Prostate gland (tissue), 2 donors: ENCODE data around the gene STRA8. TPM values are rescaled to one million over a fixed set of nuclear protein-coding genes. Genes with fewer than 3 reads are reported as not detected.

ENCODE experiments used
- DNase-seq: peaks from one replicate; pipeline ENCODE4 v3.0.0-alpha.2; 2019; ENCODE audit warnings: low spot score
- H3K27ac ChIP-seq, 2 donors: fragments of 200-600 bp; sonication (generic); 2 replicates each; pipeline ENCODE4 v1.5.1; 2017 to 2019
- H3K27me3 ChIP-seq: fragments of 200-600 bp; sonication (generic); replicated peaks from 2 replicates; pipeline ENCODE4 v1.5.1; 2019; ENCODE audit not compliant: insufficient read depth
- H3K36me3 ChIP-seq, 2 donors: fragments of 200-600 bp; sonication (generic); 1 replicate in 1 of 2; 2 replicates in 1 of 2; pipeline versions ENCODE4 v1.5.1 to v1.8.1; 2017 to 2019
- H3K4me1 ChIP-seq: fragments of 200-600 bp; sonication (generic); replicated peaks from 2 replicates; pipeline ENCODE4 v1.5.1; 2019
- H3K4me3 ChIP-seq, 2 donors: fragments of 200-600 bp; sonication (generic); 2 replicates each; pipeline ENCODE4 v1.5.1; 2017 to 2019
- H3K9me3 ChIP-seq: fragments of 200-600 bp; sonication (generic); 2 replicates; pipeline ENCODE4 v1.5.1; 2017
- POLR2A ChIP-seq: fragments of 450-650 bp; IDR thresholded peaks from one replicate; pipeline ENCODE4 v1.6.1; 2016; ENCODE audit warnings: antibody characterized with exemption, mild to moderate bottlenecking
- POLR2AphosphoS5 ChIP-seq: sonication (generic); formaldehyde crosslinking; IDR thresholded peaks from one replicate; pipeline ENCODE4 v1.6.1; 2017; ENCODE audit warnings: antibody characterized with exemption
- WGBS: methylation state at CpG from one replicate; pipeline ENCODE4 v1.1.5; 2018; 5-methylcytosine and 5-hydroxymethylcytosine counted together
- intact Hi-C: fragments of 100-400 bp; cut with DNase I; formaldehyde crosslinking; loops from one replicate; pipeline ENCODE4 v1.14.2; 2022
- total RNA-seq, 2 donors: library from RNA; depleted of rRNA; stranded (reverse); fragments of >200 nt; gene quantifications; one replicate each; pipeline ENCODE4 v1.1.0, GENCODE V29; 2016
- TF ChIP-seq, protein P1 (sequence below), 4 experiments: fragments of 200-600 bp in 2 of 4; fragments of 450-650 bp in 2 of 4; sonication (generic) in 2 of 4; IDR thresholded peaks; 1 replicate in 3 of 4; 2 replicates in 1 of 4; pipeline ENCODE4 v1.5.1; 2016 to 2019; ENCODE audit warnings: antibody characterized with exemption in 4 of 4, mild to moderate bottlenecking in 2 of 4, moderate library complexity in 2 of 4

The STRA8 gene
- total RNA-seq, 2 donors from 2014 or later = not detected

DNA sequence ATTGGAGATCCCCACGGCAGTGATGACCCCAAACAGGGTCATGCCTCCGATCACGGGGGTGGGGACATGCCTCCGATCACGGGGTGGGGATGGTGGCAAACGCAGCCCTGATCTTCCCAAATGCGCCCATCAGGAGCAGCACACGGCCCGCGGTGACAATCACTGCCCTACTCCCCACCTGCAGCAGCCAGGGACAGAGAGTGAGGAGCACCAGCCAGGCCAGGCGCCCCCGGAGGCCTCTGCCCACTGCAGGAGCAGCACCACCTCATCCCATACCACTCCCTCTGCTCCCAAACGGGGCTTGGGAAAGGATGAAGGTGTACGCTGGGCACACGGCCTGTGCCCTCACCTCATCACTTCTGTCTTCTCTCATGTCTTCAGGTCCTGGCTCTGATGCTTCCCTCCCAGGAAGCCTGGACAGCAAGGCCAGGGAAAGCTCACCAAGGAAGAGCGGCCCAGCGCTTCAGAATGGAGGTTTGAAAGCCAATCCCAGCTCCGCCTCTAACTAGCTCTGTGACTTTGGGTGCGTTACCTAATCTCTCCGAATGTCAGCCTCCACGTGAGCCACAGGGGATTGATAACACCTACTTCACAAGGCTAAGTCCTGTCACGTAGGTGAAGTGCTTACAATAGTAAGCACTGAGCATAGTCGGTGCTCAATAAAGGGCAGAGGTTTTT lies 37.1 kb downstream of the STRA8 start:
- Histone ChIP-seq H3K36me3 (no peaks in the 10 kb centered on the region), H3K27ac (no peak overlapping the region), H3K27me3 (no peaks in the 10 kb centered on the region), H3K4me3 (no peak overlapping the region), H3K9me3 (no peaks in the 10 kb centered on the region), H3K4me1 (no peaks in the 10 kb centered on the region)
- intact Hi-C loops = no loop called here
- WGBS = 76% methylated on average over 22 of the region's 23 CpGs
- TF ChIP-seq POLR2AphosphoS5 = no peak
- TF ChIP-seq, protein P1, sequence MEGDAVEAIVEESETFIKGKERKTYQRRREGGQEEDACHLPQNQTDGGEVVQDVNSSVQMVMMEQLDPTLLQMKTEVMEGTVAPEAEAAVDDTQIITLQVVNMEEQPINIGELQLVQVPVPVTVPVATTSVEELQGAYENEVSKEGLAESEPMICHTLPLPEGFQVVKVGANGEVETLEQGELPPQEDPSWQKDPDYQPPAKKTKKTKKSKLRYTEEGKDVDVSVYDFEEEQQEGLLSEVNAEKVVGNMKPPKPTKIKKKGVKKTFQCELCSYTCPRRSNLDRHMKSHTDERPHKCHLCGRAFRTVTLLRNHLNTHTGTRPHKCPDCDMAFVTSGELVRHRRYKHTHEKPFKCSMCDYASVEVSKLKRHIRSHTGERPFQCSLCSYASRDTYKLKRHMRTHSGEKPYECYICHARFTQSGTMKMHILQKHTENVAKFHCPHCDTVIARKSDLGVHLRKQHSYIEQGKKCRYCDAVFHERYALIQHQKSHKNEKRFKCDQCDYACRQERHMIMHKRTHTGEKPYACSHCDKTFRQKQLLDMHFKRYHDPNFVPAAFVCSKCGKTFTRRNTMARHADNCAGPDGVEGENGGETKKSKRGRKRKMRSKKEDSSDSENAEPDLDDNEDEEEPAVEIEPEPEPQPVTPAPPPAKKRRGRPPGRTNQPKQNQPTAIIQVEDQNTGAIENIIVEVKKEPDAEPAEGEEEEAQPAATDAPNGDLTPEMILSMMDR (IDR thresholded peaks at IDR 0.05) = no peak
- no peak for TF ChIP-seq POLR2A
- no peak for DNase-seq

- 88% methylated on average over 10 of the region's 10 CpGs for WGBS
- intact Hi-C loops = no loop called here
- Histone ChIP-seq H3K4me3 (no peak overlapping the region), H3K4me1 (no peaks in the 10 kb centered on the region), H3K36me3 (no peaks in the 10 kb centered on the region), H3K27me3 (no peaks in the 10 kb centered on the region), H3K27ac (no peak overlapping the region), H3K9me3 (no peaks in the 10 kb centered on the region)
- TF ChIP-seq POLR2AphosphoS5 = no peak
- TF ChIP-seq, protein P1 (IDR thresholded peaks at IDR 0.05) = no peak
- no peak for TF ChIP-seq POLR2A
- DNase-seq = no peak
These were observed 37.6 kb downstream of the STRA8 start for GRCh38 chr7:135271255-135271615.

- Histone ChIP-seq H3K4me1 (no peaks in the 10 kb centered on the region), H3K27ac (no peak overlapping the region), H3K9me3 (no peaks in the 10 kb centered on the region), H3K4me3 (no peak overlapping the region), H3K27me3 (no peaks in the 10 kb centered on the region), H3K36me3 (no peaks in the 10 kb centered on the region)
- WGBS = 92% methylated on average over 3 of the region's 3 CpGs
- intact Hi-C loops = no loop called here
- no peak for DNase-seq
- TF ChIP-seq, protein P1 (IDR thresholded peaks at IDR 0.05) = no peak
- no peak for TF ChIP-seq POLR2A
- no peak for TF ChIP-seq POLR2AphosphoS5
These were observed 38.7 kb downstream of the STRA8 start for GRCh38 chr7:135272303-135272702.

- 80% methylated on average over 4 of the region's 4 CpGs for WGBS
- TF ChIP-seq POLR2AphosphoS5 = no peak
- TF ChIP-seq, protein P1 (IDR thresholded peaks at IDR 0.05) = no peak
- no peak for TF ChIP-seq POLR2A
- no peaks in the 10 kb centered on the region for H3K27me3 ChIP-seq
- no peaks in the 10 kb centered on the region for H3K9me3 ChIP-seq
- DNase-seq = no peak
- intact Hi-C loops = no loop called here
- no peaks in the 10 kb centered on the region for H3K36me3 ChIP-seq
- H3K4me3 ChIP-seq = no peak overlapping the region
- H3K4me1 ChIP-seq = no peaks in the 10 kb centered on the region
- H3K27ac ChIP-seq = no peak overlapping the region
These were observed 39.9 kb downstream of the STRA8 start for GRCh38 chr7:135273581-135273980.
